NAMALWA (cell line): ENCODE measurements around the gene ATF1.
"Not testable (repeated sequence)": the region's sequence is repeated elsewhere in the genome, so short reads cannot be mapped to it uniquely, and the experiment has no call there.

Source experiments
- DNase-seq: peaks from one replicate; pipeline ENCODE4 v3.0.0-alpha.2; 2015; ENCODE audit warnings: low spot score

Gene ATF1

DNA sequence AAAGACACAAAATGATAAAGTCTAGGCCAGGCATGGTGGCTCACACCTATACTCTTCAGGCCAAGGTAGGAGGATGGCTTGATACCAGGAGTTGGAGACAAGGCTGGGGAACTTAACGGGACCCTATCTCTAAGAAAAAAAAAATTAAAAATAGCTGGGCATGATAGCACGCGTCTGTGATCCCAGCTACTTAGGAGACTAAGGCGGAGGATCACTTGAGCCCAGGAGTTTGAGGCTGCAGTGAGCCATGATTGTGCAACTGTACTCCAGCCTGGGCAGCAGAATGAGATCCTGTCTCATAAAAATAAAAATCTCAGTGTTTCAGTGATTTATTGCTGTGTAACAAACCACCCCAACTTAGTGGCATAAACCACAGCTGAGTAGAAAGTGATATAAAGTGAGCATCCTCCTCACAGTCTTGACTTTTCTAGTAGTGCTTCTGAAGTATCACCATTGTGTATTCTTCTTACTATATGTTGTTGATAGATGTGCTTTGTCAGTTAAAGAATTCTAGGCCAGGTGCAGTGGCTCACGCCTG lies 10.6 kb upstream of the ATF1 start:
- no peak for DNase-seq

DNA sequence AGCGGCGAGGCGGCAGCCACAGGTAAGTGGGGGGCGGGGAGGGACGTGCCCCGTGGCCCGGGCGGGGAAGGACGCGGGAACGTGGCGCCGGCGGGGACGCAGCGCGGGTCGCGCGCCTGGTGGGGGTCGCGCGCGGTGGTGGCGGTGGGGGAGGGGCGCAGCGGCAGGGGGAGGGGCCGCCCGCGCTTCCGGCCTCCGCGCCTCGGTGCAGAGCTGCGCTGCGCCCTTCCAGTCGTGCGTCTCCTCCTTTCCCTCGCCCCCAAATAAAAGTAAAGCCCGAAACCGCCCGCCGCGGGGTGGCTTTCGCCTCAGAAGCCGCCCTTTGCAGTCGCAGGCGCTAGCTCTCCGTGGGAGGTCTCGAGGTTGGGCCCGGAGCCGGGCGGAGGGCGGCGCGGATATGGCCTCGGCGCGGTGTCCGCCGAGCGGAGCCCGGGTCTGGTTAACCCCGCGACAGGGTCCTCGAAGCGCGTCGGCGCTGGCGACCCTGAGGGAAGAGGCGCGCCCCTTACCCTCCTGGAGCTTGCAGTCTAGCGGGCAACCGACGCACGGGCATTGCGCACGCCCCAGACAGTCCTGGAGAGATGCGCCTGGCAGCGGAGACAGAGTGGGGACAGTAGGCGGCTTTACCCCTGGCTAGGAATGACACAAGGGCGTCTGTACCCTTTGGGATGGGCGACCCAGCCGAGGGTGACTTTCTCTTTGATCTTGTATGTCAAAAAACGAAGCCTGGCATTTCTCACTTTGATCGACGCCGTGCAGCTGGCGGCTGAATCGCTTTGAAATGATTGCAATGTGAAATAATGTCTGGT lies 589 bp downstream of the ATF1 start:
- peak; percentile 80 for DNase-seq

DNA sequence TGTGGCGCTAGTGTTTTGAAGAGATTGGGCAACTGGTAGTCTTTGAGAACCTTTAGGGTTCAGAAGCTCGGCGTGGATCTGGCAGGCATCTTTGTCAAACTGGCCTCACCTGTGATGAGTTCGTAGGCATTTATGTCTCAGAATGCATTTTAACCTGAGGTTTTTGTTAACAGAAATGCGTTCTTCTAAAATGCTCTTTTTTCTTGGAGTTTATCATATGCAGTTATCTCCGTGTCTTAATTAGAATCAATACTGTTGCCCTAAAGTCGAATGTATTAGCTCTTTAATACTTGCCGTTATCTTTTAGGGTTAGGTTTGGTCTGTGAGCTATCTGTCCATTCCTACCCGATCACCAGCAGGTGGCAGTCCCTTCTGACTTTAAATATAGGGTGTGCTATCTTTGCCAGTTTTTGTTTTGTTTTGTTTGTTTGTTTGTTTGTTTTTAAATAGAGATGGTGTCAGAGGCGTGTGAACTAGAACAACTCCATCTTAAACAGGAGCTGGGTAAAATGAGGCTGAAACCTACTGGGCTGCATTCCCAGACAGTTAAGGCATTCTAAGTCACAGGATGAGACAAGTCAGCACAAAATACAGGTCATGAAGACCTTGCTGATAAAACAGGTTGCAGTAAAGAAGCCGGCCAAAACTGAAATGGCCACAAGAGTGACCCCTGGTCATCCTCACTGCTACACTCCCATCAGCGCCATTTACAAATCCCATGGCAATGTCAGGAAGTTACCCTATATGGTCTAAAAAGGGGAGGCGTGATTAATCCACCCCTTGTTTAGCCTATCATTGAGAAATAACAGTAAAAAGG lies 1.4 kb downstream of the ATF1 start:
- peak; percentile 84 for DNase-seq

DNA sequence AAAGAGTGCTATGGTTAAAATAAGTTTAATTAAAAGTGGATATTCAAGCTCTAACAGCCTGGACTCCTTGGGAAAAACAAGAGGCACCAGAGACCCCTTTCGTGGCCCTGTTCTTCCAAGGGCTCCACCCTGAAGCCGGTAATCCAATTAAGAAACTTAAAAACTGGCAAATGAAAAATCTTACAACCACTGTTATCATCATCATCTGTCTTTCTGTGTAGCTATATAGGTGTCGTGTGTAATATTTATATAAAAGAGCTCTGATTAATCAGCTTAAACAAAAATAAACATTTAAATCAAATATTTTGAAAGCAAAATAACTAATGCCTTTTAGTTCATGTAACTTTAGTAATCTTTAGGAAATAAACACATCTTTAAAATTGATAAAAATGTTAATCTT lies 4.5 kb downstream of the ATF1 start:
- DNase-seq = no peak

DNA sequence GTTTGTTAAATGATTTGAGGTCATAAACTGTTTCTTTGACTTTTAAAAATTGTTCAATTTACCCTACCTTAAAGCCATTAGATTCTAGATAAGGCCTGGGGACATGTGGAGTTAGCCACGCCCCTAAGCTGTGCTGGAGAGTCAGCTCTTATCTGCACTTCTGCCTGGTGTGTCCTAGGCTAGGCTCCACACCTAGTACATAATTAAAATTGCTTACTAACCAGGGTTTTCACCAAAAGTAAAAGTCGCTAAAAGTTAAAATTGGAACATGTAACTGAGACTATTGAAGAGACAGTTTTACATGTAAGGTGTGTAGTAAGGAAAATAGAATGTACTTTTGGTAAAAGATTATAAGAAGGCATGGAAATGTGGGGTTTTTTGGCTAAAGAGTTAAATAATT lies 4.9 kb downstream of the ATF1 start:
- DNase-seq = not testable (repeated sequence)

DNA sequence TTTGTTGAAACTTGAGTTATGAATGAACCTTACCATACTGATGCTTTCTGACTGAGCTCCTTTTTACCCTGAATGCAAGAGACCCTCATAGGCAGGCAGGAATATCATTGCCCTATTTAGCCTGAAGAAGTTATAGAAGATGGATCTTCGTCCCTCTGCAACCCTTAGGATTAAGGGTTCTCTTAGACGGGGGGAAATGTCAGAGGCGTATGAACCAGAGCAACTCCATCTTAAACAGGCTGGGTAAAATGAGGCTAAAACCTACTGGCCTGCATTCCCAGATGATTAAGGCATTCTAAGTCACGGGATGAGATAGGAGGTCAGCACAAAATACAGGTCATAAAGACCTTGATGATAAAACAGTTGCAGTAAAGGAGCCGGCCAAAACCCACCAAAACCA lies 7.5 kb downstream of the ATF1 start:
- DNase-seq = no peak

DNA sequence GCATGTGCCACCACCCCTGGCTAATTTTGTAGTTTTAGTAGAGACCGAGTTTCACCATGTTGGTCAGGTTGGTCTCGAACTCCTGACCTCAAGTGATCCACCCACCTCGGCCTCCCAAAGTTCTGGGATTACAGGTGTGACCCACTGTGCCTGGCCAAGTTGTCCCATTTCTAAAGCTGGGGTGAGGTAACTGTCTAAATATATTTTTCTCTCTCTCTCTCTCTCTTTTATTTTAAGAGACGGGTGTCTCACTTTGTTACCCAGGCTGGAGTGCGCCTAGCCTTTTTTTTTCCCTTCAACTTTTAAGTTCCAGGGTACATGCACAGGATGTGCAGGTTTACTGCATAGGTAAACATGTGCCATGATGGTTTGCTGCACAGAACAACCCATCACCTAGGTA lies 8.6 kb downstream of the ATF1 start:
- DNase-seq = no peak

DNA sequence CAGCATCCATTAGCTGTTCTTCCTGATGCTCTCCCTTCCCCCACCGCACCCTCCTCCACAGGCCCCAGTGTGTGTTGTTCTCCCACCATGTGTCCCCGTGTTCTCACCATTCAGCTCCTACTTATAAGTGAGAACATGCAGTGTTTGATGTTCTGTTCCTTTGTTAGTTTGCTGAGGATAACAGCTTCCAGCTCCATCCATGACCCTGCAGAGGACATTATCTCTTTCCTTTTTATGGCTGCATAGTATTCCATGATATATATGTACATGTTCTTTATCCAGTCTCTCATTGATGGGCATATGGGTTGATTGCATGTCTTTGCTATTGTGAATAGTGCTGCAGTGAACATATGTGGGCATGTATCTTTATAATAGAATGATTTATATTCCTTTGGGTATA lies 9.0 kb downstream of the ATF1 start:
- DNase-seq = no peak

DNA sequence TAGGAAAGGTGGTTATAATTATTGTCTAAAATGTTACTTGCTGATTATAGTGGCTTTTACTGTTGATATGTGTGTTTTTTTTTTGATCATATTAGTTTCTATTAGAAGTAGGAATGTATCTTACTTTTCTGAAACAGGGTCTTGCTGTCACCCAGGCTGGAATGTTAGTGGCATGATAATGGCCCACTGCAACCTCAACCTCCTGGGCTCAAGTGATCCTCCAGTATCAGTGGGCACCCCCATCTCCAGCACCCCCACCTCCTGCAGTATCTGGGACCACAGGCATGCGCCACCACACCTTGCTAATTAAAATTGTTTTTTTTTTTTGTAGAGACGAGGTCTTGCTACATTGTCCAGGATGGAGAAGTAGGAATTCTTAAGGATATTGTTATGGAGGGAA lies 11.3 kb downstream of the ATF1 start:
- no peak for DNase-seq

DNA sequence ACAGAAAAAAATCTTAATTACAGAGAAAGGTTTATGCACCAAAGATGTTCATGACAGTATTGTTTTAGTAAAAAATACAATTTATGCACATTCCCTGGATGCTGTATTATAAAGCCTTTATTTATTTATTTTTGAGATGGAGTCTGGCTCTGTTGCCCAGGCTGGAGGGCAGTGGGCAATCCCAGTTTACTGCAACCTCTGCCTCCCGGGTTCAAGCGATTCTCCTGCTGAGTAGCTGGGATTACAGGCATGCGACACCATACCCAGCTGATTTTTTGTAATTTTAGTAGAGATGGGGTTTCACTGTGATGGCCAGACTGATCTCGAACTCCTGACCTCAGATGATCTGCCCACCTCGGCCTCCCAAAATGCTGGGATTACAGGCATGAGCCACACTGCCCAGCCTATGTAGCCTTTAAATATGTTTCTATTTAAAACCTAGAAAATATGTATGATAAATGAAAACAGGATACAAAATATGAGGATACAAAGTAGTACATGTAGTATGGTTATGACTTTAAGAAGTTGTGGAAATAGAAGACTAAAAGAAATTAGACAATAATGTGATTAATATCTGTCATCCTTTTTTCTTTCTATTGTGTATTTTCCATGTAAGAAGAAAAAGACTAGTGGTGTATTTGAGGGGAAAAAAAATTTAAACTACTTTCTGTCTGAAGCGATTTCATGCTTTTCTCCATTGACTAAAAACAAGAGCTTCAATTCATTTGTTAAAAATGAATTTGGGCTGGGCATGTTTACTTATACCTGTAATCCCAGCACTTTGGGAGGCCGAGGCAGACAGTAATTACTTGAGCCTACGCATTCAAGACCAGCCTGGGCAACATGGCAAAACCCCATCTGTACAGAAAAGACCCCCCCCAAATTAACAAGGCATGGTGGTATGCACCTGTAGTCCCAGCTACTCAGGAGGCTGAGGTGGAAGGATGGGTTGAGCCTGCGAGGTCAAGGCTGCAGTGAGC lies 13.1 kb downstream of the ATF1 start:
- no peak for DNase-seq

DNA sequence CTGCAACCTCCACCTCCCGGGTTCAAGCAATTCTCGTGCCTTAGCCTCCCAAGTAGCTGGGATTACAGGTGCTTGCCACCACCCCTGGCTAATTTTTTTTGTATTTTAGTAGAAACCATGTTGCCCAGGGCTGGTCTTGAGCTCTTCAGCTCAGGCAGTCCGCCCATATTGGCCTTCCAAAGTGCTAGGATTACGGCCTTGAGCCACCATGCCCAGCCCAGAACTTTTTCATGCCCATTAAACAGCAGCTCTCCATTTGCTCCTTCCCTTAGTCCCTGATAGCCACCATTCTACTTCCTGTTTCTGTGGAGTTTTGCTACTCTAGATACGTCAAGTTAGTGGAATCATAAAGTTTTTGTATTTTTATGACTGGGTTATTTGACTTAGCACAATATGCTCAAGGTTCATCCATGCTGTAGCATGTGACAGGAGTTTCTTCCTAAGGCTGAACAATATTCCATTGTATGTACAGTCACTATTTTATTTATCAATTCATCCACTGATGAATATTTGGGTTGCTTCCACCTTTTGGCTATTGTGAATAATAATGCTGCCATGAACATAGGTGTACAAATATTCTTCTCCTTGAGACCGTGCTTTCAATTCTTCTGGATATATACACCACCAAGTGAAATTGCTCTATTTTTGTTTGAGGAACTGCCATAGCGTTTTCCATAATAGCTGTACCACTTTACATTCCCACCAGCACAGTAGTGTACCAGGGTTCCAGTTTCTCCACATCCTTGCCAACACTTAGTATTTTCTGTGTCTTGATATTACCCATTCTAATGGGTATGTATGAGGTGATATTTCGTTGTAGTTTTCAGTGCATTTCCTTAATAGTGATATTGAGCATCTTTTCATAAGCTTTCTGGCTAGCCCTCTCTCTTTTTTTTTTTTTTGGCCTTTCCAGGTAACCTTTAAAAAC lies 15.0 kb downstream of the ATF1 start:
- DNase-seq = no peak

DNA sequence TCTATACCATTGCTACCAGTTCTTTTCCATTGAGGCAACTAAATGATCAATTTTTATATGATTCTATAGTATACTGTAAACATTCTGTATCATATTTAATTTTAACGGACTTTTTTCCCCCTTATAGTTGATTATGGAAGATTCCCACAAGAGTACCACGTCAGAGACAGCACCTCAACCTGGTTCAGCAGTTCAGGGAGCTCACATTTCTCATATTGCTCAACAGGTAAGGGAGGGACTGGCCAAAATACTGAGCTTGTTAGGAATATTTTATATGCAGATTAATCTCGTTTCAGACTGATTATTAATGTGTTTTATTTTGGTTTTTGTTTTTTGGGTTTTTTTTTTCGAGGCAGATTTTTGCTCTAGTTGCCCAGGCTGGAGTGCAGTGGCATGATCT lies 16.1 kb downstream of the ATF1 start:
- DNase-seq = no peak

DNA sequence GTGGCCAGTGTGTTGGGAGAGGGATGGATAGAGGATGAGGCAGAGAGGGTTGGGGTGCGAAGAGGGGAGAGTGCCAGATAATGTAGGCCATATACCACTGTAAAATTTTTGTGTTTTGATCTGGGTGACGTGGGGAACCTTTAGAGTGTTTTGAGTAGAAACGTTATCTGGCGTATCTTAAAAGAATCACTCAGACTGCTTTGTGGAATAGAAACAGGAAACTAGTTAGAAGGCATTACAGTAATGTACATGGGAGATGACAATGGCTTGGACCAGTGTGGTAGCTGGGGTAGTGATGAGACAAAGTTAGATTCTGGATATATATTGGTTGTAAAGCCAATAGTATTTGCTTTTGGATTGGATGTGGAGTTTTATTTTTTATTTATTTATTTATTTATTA lies 20.6 kb downstream of the ATF1 start:
- no peak for DNase-seq

DNA sequence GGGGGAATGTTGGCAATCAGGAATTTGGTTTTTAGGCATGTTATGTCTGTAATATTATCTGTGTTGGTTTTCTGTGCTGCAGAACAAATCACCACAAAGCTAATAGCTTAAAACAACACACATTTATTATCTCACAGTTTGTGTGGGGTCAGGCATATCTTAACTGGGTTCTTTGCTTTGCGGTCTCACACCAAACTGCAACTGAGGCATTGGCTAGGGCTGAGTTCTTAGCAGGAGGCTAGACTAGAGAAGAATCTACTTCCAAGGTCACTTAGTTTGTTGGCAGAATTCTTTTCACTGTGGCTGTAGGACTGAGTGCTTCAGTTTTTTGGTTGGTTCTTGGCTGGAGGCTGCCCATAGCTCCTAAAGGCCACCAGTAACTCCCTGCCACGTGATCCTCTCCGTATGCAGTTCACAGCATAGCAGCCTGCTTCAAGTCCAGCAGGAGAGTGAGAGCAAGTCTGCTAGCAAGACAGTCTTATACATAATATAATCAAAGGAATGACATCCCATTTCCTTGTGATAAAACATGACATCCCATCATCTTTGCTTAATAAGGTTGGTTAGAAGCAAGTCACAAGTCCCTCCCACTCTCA lies 21.6 kb downstream of the ATF1 start:
- DNase-seq = no peak

DNA sequence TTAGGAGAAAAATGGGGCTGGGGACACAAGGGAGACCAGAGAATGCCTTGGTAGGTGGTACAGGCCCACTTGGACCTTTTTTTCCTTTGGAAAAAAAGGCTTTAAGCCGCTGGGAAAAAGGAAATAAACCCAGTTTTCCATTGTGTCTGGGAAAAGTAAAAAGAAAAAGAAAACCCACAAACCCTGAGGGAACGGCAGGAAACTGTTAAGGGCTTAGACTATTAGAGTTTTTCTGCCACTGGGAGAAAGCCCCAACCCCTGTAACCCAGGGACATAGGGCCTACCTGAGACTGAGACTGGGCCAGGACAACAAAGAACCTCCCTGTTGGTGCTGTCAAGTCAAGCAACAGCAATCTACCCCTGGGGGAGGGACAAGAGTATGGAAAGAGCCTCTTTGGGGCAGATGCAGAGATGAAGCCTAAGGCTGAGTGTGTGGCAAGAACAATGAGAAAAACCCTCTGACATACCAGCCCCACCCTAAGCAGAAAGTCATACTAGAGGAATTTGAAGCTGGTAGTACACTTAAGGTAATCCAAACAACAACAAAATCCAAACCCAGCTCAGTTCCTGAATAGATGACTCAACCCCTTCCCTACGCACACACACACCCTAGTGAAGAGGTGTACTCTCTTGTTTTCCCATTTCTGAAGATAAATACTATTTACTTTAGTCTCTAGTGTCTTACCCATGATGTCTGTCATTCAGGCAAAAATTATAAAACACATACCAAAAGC lies 22.8 kb downstream of the ATF1 start:
- DNase-seq = no peak

DNA sequence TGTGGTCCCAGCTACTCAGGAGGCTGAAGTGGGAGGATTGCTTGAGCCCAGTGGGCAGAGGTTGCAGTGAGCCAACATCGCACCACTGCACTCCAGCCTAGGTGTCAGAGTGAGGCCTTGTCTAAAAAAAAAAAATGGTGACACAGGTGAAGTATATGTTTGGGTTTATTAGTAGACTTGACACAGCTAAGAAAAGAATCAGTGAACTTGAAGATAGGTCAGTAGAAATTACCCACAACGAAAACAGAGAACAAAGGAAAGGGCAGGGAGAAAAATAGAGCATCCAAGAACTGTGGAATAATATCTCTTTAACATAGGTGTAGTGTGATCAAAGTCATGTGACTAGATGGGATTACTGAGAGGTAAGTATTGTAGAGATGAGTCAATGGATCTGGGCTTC lies 23.7 kb downstream of the ATF1 start:
- no peak for DNase-seq

DNA sequence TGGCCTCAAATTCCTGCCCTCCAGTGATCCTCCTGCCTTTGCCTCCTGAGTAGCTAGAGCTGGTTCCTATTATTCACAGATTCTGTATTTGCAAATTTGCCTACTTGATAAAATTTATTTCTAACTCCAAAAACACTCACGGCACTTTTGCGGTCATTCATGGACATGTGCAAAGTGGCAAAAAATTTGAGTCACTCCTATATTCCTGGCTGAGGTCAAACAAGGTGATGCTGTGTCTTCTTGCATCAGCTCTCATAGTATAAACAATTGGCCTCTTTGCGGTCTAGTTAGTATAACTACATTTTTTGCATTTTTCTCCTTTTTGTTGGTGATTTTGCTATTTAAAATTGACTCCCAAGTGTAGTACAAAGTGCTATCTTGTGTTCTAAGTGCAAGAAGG lies 24.7 kb downstream of the ATF1 start:
- no peak for DNase-seq

DNA sequence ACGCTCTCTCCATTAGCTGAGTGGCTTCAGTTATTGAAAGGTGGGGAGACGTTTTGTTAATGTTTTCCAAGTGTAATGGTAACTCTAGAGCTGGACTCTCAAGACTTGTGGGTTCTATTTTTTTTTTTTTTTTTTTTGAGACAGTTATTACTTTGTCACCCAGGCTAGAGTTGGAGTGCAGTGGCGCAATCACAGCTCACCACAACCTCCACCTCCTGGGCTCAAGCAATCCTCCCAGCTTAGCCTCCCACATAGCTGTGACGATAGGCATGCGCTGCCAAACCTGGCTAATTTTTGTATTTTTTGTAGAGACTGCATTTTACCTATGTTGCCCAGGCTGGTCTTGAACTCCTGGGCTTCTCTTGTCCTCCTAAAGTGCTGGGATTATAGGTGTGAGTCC lies 26.2 kb downstream of the ATF1 start:
- DNase-seq = no peak

DNA sequence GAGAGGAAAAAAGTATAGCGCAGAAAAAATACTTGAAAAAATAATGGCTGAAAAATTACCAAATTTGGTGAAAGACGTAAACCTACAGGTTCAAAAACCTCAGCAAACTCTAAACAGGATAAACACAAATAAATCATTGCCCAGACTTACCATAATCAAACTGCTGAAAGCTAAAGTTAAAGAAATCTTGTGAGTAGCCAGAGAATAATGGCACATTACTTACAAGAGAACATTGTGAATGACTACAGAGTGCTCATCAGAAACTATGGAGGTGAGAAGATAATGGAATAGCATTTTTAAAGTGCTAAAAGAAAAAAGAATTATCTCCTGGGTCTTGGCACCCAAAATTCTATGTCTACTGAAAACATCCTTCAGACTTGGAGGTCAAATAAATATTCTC lies 36.0 kb downstream of the ATF1 start:
- no peak for DNase-seq
